GM19463 (cell line): Measurements from ENCODE around the gene MACROH2A2.

Experiments used
- ATAC-seq: cut with Tn5 transposase; IDR thresholded peaks from one replicate; pipeline ENCODE4 v1.9.1; 2021; ENCODE audit warnings: mild to moderate bottlenecking, moderate library complexity; ENCODE audit not compliant: unreplicated experiment

The MACROH2A2 gene

GRCh38 chr10:70125918-70126552, 73.4 kb downstream of the MACROH2A2 start:
- ATAC-seq, result no peak

GRCh38 chr10:70126700-70127395, 74.2 kb downstream of the MACROH2A2 start:
- no peak for ATAC-seq

DNA sequence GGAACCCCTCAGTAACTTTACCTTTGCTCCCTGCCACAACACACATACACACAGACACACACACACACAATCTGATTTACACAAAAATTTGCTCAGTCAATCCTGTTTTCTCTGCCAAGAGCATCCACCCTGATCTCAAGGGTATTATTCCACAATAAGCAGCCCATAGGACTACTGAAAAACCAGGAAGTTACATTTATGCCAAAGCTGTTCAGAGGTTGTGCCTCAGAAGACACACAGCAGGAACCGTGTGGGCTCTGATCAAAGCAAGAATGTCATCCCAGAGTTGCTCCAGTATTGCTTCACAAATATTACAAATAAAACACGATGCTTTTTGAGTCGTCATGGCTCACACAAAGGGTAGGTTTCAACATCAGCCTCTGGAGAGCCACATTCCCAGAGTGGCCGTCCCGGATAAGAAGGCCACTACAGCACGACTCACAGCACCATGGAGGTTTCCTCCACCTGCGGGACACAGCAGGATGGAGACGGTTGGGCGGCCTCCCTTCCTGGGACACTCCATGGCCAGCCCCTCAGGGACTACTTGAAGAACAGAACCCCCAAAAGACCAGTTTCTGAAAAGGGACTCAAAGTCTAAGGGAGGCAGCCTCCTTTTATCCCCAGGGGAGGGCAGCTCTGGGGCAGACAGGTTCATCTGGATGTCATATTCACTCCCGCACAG, 78.4 kb downstream of the MACROH2A2 start:
- ATAC-seq, result no peak

GRCh38 chr10:70131560-70131937, 78.9 kb downstream of the MACROH2A2 start:
- ATAC-seq, result no peak

DNA sequence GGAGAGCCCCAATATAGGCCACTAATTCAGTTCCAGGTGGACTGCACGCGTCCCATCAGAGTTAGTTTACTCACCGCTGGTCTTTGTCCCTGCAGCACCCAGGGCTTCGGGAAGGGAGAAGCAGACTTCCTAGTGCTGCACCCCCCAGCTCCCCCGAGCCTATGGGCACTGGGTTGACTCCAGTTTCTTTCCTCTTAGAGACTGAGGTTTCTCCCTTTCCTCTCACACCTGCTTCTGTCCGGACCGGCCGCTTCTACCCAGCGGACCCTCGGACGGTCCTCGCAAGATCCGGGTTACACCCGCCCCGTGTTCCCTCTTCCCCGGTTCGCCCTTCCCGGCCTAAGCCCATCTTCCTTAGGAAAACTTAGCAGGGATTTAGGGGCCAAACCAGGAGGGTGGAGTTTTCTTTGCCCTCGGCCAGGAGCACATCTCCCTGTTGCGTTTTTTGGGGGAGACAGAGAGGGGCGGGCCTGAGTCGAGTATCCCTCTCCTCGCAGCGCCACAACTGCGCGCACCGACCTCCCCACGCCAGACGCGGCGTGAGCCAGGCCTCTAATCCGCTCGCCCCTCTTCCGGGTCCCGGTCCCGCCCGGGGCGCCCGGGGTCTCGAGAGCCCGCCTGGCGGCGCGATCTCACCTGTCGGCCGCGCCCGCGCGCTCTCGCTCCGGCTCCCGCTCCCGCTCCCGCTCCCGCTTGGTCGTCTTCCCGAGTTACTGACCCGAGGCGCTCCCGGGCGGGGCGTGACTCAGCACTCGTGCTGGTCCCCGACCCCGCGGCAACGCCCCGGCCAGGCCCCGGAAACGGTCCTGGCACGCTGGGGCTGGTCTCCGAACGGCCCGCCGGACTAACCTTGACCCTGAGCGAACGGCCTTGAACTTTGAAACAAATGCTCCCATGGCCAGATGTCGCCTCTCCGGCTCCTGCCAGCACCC, 79.7 kb downstream of the MACROH2A2 start, which contains the start of gene AIFM2:
AIFM2 (minus strand) TSS at position 728 of the 932 bp plus-strand sequence. CDS start 8,741 bp downstream, outside the sequence.
- ATAC-seq, result peak; percentile 85

- ATAC-seq, result no peak
Measured at GRCh38 chr10:70135046-70135445, 82.4 kb downstream of the MACROH2A2 start.

GRCh38 chr10:70135684-70136083, 83.0 kb downstream of the MACROH2A2 start:
- ATAC-seq, result no peak

DNA sequence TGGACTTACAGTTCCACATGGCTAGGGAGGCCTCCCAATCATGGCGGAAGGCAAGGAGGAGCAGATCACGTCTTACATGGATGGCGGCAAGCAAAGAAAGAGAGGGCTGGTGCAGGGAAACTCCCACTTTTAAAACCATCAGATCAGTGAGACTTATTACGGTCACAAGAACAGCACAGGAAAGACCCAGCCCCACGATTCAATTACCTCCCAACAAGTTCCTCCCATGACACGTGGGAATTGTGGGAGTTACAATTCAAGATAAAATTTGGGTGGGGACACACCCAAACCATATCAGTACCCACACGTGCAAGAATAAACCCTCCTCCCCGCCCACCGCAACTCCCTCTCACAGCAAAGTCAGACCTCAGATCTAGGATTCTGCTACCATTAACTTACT, 84.5 kb downstream of the MACROH2A2 start:
- ATAC-seq, result no peak

GRCh38 chr10:70137927-70138883, 85.6 kb downstream of the MACROH2A2 start:
- no peak for ATAC-seq

DNA sequence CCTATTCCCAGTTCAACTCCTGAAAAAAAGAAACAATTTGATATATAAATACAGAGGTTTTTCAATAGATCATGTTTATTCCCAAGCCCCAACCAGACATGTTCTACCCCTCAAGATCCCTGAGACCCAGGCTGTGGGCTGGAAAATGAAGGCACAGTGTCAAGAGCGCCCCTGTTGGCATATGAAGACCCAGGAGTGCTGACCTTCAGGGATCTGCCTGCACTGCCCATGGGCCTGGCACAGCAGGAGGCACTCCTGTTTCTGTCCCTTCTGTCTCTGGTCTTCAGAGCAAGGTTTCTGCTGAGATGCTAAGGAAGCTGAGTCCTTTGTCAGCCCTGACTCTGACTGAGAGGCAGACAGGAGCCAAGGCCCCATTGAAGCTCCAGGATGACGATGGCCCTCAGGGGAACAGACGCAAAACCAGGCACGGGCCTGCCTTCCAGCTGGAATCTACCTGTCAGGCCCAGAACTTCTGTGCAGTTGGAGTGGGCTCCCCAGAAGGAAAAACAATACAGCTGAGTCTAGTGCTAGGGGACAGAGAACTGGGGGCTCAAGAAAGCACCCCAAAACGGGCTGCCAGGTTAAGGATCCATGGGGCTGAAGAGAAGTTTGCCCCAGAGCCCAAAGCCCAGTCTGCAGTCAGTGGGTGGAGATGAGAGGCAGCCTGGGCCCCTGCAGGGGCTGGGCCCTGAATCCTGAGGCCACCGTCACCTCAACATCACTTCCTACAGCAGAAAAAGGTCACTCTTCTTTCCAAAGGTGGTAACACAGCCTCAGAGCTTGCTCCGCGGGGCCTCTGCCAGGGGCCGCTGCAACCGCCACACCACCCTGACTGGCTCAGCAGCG, 86.7 kb downstream of the MACROH2A2 start:
- ATAC-seq, result no peak

DNA sequence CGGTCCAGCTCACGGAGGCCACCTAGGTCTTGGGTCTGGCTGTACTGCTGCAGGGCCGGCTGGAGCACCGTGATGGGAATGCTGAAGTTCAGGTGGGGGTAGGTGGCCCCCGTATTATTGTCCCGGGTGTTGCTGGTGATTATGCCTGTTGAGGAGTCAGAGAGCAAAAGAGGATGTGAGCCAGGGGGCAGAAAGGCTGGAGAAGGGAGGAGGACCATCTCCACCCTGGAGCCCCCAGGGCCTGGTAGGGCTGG, 87.3 kb downstream of the MACROH2A2 start:
- no peak for ATAC-seq

DNA sequence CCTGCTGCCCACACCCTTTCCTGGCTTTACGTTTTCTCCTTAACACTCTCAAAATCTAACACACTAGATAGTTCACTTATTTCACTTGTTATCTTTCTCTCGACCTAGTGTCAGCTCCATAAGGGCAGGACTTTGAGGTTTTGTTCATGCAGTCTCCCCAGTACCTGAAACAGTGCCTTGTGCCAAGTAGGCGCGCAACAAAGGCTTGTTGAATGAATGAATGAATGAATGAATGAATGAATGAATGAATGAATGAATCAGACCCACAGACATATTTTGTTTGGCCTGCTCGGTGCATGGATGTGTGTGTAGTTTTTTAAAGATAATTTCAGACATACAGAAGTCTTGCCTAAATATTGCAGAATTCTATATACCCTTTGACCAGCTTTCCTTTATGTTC, 87.7 kb downstream of the MACROH2A2 start:
- ATAC-seq, result no peak

GRCh38 chr10:70142555-70142954, 89.9 kb downstream of the MACROH2A2 start:
- ATAC-seq, result no peak

- ATAC-seq, result no peak
Measured at GRCh38 chr10:70144372-70145110, 91.9 kb downstream of the MACROH2A2 start.

GRCh38 chr10:70145166-70145665, 92.6 kb downstream of the MACROH2A2 start:
- peak; percentile 2 for ATAC-seq

DNA sequence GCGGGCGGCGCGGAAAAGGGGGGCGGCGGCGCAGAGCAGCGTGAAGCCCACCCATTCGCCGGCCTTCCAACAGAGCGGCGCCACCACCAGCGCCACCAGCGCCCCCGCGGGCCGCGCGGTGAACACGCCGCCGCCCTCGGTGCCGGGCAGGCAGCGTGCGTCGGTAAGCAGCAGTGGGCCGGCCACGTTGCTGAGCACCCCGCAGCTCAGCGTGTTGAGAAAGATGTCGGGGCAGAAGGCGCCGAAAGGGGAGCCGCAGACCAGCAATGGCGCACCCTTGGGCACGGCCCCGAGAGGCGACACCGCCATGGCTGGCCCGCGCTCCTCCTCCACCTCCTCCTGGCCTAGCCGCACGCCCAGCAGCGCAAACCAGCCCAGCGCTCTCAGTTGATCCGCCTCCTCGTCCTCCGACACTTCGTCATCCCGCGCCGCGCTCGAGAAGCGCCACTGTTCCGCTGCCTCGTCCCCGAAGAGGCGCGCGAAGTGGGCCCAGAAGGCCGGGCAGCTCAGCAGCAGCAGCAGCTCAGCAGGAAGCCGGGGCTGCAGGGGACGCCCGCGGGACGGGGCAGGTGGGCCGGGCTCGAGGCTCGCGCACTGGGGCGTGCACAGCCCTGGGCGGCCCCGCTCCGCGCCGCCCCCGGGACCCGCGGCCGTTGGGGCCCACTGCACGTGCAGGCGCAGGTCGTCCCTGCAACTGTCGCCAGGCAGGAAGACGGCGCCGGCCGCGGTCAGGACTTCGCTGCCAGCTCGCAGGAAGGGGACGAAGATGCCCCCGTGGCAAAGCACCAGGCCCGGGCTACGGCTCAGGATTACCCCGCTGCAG, 93.2 kb downstream of the MACROH2A2 start:
- ATAC-seq, result peak; percentile 51

DNA sequence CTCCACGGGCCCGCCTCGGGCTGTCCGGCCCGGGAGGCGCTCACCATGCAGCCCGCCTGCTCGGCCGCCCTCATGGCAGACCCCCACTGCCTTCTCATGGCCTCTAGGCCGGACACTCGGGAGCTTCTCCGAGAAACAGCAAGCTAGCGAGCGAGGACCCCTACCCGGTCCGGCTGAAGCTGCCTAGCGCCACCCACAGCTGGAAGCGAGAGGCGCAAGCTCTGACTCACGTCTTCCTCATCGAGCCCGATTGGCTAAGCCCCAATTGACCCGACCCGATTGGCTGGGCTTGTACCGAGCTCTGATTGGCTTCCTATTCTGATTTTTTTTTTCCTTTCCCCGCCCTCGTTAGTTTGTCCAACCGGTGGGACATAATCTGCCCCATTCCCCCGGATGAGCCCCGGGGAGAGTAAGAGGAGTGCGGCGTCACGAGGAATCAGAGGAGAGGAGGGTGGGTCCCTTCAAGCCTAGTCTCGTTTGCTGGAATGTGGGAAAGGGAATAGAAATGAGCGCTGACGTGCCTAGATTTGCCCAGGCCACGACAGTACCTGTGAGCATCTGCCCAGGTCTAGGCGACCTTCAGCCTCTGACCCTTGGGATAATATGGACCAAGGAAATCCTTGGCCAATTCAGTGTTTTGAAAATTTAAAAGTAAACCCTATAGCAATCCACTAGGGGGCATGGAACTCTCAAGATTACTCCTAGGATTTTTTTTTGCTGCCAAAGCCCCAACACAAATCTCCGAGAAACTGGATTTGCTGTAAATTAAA, 94.0 kb downstream of the MACROH2A2 start, which contains the start of gene TYSND1:
TYSND1 (minus strand) TSS at position 212 of the 770 bp plus-strand sequence; CDS start at position 98, 114 bp downstream.
- peak; percentile 87 for ATAC-seq
